NCI-H1417 treated with DMSO at 0.1 percent for 48 hours (cell line): Measurements from ENCODE around the gene ISOC1.

Source experiments
- DNase-seq: peaks from one replicate; lab custom pipeline; 2025; lab: John Stamatoyannopoulos, UW

The ISOC1 gene

DNA sequence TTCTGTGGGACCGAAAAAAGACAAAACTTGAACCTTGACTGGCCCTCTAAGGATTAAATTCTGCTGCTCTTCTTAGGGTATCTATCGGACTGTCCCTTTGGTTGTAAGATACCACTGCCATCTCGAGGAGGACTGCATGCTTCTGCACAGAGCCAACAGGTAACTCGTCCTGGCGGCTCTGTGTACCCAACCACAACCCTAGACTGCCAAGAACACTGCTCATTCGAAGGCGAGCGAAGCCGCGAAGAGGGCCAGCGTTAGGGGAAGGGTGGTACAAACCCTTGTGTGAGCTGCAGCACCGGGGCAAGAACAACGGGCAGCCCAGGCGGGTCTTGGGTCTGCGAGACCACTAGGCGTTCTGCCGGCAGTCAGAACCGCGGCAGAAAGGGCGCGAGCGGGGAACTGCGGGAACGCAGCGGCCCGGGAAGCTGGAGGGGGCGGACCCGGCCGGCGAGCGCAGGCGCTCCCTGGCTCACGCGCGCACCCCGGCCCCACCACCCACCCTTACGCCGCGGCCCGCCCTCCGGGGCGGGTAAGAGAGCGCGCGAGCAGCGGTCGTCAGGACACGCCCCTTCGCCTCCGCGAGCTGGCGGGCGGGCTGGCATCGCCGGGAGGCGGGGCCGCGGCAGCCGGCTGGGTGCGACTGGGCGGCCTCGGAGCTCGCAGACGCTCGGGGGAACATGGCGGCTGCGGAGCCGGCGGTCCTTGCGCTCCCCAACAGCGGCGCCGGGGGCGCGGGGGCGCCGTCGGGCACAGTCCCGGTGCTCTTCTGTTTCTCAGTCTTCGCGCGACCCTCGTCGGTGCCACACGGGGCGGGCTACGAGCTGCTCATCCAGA is at the start of gene ISOC1:
ISOC1 (plus strand) TSS at position 663 of the 837 bp plus-strand sequence; CDS start at position 681, 18 bp downstream.
- DNase-seq = peak; percentile 40

GRCh38 chr5:129046151-129046550 is 48.4 kb upstream of the ISOC1 start:
- no peak for DNase-seq

DNA sequence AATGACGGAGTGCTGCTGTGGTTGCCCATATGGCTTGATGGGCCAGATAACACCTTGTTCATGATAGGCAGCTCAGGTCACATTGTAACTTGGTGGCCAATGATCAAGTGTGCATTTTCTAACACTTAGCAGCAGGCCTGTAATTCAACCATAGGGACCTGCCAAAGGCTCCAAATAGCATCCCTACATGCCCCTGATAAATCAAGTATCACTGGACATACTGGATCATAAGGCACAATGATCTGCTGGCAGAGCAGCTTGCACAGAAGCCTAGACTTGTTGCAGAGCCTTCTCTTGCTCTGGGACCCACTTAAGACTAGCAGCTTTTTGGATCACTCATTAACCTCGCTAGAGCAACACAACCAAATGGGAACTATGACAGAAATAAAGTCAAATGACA is 46.0 kb upstream of the ISOC1 start:
- no peak for DNase-seq

- DNase-seq = no peak
Measured at GRCh38 chr5:129049126-129049799, 45.3 kb upstream of the ISOC1 start.

DNA sequence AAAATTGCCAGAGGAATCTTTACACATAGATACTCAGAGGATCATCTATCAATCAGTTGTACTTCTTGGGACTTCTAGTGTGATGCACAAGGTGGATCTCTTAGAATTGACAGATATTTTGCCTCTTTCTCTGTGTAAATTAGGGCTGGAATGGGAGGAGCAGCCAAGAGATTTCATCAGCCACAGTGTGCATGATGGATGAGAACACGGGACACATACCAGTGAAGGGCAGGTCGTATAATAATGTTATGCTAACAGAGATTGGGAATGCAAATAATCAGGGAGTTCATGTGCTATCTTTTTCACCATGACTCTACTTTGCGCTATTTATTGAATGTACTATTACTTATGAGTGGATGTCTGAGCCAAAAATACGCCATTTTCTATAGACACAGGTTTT is 43.3 kb upstream of the ISOC1 start:
- no peak for DNase-seq

- DNase-seq = no peak
Measured at GRCh38 chr5:129053438-129053837, 41.1 kb upstream of the ISOC1 start.

DNA sequence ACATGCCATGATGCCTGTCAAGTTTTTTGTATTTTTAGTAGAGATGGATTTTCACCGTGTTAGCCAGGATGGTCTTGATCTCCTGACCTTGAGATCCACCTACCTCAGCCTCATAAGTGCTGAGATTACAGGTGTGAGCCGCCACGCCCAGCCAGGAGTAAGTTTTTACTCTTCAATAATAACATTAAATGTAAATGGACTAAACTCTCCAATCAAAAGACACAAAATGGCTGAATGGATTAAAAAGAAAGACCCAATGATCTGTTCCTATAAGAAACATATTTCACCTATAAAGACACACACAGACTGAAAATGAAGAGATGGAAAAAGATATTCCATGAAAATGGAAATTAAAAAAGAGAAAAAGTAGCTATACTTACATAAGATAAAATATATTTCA is 37.2 kb upstream of the ISOC1 start:
- DNase-seq = no peak

DNA sequence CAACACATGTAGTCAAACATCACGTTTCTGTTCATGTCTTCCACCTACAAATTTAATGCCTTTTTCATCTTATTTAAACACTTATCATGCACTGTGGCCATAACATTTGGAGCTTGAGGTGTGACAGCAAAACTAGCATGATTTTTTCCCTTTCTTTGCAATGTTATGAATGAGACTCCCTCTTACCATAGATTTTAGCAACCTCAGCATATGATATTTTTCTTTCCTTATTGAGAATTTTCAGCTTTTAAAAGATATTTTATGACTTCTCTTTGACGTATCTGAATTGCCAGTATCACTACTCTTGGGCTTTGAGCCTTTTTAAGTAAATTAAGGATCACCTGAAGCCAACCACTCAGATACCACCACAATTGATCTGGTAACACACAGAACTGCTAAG is 32.7 kb upstream of the ISOC1 start:
- DNase-seq = no peak

DNA sequence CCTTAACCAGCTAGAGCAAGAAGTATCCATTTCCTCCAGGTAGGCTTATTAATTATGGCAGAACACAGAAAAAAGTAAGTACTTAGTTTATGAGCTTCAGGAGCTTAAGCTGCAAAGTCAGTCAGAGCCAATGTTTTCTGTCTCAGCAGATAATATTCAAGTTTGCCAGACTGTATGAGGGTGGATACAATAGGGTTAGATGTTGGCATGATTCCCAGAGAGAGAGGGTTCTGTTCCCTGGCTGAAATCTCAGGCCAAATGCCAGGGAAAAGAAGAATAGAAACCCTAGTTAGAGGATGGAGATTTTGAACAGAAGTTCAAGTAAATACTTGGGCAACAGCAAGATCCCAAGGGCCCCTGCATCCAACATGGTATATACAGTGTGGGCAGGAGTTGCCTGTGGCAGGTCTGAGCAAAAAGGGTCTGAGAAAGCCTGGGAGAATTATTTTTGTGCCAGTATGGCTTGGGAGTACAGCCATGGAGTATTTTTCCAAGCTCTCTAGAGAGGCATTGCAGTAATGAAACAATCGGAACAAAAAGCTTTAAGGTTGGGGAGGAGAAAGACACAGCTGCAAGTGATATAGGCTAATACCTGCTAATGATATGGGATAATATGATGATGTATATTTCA is 31.0 kb upstream of the ISOC1 start:
- no peak for DNase-seq

DNA sequence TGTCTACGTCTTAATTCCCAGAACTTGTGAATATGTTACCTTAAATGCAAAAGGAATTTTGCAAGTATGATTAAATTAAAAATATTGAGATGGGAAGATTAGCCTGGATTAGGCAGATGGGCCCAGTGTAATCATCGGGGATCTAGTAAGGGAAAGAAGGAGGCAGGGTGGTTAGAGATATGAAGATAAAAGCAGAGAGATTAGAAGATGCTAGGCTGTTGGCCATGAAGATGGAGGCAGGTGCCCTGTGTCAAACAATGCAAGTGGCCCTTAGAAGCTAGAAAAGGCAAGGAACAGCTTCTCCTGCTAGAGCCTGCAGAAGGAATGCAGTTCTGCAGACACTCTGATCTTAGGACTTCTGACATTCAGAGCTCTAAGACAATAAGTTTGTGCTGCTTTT is 28.8 kb upstream of the ISOC1 start:
- no peak for DNase-seq

DNA sequence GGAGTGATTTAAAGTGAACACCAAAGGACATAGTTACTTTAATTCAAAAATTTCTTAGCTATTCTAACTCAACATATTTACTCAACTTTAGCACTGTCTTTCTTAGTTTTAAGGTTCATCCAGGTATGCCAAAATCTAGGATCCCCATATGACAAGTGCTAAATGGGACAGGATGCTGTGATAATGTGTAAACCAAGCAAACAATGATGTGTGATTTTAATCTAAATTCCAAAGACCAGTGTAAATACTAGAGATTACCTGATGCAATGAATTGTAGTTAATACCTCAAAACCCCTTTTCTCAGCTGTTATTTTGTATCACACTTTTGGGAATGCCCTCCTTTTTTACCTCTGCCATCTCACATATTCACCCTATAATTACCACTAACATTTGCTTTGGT is 26.8 kb upstream of the ISOC1 start:
- no peak for DNase-seq

DNA sequence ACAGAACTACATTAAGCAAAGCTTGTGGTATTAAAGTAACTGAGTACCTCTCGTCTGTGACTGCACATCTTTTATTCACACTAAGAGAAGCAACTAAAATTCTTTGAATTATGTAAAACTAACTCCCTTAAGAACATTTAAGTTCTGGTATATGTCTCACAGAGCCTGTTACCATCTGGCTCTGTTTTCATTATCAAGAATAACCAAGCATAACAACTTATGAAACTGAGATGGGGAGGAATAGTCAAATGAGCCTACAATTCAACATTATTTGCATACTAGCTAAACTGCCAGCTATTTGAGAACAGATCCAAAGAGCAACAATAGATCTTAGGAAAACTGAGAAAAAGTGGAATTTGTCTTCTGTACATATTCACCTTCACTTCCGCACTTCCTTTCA is 25.3 kb upstream of the ISOC1 start:
- DNase-seq = no peak

- DNase-seq = no peak
Measured at GRCh38 chr5:129073111-129073510, 21.4 kb upstream of the ISOC1 start.

DNA sequence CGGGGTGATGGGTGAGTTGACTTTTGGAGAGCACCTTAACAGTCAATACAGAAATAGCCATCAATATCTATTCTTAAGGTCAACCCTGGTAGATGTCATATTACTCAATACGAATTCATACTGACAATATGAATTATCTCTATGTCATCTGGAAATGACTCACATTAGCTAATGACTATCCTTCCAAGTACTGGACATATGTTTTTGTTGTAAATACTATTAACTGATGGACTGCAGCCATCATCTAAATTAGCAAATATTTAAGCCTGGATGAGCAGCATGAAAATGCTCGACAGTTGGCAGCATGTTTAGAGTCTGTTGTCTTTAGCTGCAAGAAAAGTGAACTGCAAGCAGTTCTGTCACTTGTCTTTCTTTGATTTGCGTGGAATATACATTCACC is 19.6 kb upstream of the ISOC1 start:
- DNase-seq = no peak

DNA sequence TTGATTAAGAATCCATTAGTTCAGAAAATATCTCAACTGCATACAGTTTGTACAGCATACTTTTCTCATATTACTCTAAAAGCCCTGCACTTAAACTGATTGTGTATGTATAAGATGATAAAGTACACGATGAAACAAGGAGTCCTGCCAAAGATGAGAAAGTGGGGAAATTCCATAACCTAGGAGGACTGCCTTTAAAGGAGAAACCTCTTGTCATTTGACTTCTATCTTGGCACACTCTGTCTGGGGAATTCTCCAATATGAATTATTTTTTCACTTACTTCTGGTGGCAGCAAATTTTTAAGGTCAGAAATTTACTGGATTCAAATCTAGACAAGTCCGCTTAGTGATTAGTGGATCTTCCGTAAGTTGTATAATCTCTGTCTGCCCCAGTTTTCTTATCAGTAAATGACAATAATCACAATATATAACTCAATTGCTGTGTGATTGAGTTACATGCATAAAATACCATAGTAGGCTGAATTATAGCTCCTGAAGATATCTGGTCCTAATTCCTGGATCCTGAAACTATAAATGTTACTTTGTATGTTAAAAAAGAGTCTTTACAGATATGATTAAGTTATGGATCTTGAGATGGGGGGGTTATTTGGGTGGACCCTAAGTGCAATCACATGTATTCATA is 17.0 kb upstream of the ISOC1 start:
- no peak for DNase-seq

- no peak for DNase-seq
Measured at GRCh38 chr5:129078247-129078646, 16.3 kb upstream of the ISOC1 start.

DNA sequence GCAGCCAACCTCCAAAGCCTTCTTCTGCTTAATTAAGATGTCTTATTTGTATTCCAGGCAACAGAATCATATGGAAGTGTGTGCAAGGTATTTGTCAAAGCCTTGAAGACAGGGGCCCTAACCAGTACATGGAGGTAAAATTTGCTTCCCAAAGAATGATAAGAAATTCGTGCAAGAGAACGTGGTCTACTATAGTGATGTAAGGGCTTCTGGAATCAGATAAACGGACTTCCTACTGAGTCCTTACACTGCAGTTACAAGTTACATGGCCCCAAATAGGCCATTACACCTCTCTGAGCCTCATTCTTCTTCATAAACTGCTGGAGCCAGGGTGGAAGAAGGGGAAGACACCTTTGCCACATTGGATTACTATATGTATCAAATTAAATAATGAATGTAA is 15.9 kb upstream of the ISOC1 start:
- no peak for DNase-seq

DNA sequence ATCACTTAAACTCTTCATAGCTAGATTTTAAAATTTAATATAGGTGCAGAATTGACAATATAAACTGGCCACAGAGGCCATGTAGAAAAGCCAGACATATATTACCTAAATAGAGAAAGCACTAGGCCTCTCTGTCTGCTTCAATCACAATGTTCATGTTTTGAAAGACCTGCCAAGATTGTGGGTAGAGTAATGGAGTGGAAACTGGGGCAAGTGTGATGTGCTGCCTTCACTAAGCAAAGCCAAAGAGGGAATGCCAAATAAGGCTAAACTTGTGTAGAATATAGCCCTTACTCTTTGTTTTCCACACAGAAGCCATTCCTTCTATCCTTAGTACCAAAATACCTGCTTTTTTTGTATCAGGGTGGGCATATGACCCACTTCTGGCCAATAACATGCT is 15.1 kb upstream of the ISOC1 start:
- no peak for DNase-seq

- no peak for DNase-seq
Measured at GRCh38 chr5:129080766-129081165, 13.8 kb upstream of the ISOC1 start.

DNA sequence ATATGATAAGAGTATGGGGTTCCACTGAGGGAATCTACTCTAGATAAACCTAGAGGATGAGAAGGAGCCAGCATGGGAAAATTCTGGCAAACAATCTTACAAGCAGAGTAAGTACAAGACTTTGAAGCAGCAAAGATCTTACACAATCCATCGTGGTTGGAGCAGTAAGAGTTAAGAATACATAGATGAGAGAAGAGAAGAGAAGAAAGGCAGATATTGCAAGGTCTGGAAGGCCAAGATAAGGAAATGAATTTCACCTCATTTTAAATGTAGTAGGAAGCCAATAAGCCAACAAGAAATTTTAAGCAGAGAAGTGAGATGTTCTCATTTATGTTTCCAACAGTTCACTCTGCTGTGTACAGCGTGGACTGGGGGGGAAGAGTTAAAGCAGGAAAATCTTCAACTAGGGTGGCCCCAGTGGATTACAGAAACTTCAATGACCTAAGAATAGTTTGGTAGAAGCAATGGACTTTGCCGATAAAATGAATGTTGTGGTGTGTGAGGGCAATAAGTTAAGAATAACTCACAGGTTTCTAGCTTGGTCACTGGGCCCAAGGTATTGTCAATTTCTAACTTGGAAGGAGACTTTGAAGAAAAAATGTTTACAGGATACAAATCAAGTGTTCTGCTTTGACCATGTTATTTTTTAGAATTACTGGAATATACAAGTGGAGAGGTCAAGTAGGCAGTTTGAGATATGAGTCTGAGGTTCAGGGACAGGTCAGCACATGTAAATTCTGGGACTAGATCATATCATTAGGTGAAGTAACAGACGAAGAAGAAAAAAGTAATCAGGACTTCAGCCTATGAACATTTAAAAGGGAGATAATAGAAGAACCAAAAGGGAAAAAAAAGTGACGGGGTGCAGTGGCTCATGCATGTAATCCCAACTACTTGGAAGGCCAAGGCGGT is 12.1 kb upstream of the ISOC1 start:
- no peak for DNase-seq
